SK-N-SH treated with all-trans-retinoic acid at 6 μM for 48 hours (cell line): ENCODE results near the gene PLA2G6.

ENCODE experiments used
- CREB5 ChIP-seq: fragments of 250-450 bp; sonication (Bioruptor Pico); IDR thresholded peaks from 2 replicates; pipeline ENCODE4 v1.5.1; 2020; ENCODE audit warnings: low read depth, mild to moderate bottlenecking, moderate library complexity
- CSDC2 ChIP-seq: fragments of 250-450 bp; sonication (Bioruptor Pico); IDR thresholded peaks from 2 replicates; pipeline ENCODE4 v1.5.0; 2020; ENCODE audit warnings: mild to moderate bottlenecking, moderate library complexity
- GLIS3 ChIP-seq: fragments of 250-450 bp; sonication (Bioruptor Pico); IDR thresholded peaks from 2 replicates; pipeline ENCODE4 v1.5.0; 2020; ENCODE audit warnings: mild to moderate bottlenecking, moderate library complexity
- PPARA ChIP-seq: fragments of 250-450 bp; sonication (Bioruptor Pico); IDR thresholded peaks from 2 replicates; pipeline ENCODE4 v1.5.0; 2020; ENCODE audit warnings: mild to moderate bottlenecking, borderline replicate concordance
- RARB ChIP-seq: fragments of 250-450 bp; sonication (Bioruptor Pico); IDR thresholded peaks from 2 replicates; pipeline ENCODE4 v1.8.0; 2021; ENCODE audit warnings: mild to moderate bottlenecking, moderate library complexity
- TOX ChIP-seq: fragments of 250-450 bp; sonication (Bioruptor Pico); IDR thresholded peaks from 2 replicates; pipeline ENCODE4 v1.8.0; 2021; ENCODE audit warnings: mild to moderate bottlenecking, moderate library complexity, borderline replicate concordance
- ZC3H10 ChIP-seq: fragments of 250-450 bp; sonication (Bioruptor Pico); IDR thresholded peaks from 2 replicates; pipeline ENCODE4 v1.5.1; 2021; ENCODE audit warnings: mild to moderate bottlenecking, moderate library complexity
- ZNF565 ChIP-seq: fragments of 450-650 bp; formaldehyde crosslinking; conservative IDR thresholded peaks from 2 replicates; pipeline ENCODE4 v1.5.0; 2020; ENCODE audit warnings: low read depth, mild to moderate bottlenecking, moderate library complexity
- ZNF8 ChIP-seq: fragments of 450-650 bp; formaldehyde crosslinking; IDR thresholded peaks from 2 replicates; pipeline ENCODE4 v1.5.0; 2020; ENCODE audit warnings: mild to moderate bottlenecking, moderate library complexity
- TF ChIP-seq, protein P1 (sequence below): fragments of 250-450 bp; sonication (Bioruptor Pico); IDR thresholded peaks from 2 replicates; pipeline ENCODE4 v1.8.0; 2020; ENCODE audit warnings: mild to moderate bottlenecking, moderate library complexity, borderline replicate concordance
- TF ChIP-seq, protein P2 (sequence below): fragments of 250-450 bp; sonication (Bioruptor Pico); IDR thresholded peaks from 2 replicates; pipeline ENCODE4 v1.5.1; 2021; ENCODE audit warnings: mild to moderate bottlenecking, moderate library complexity
- TF ChIP-seq, protein P3 (sequence below): fragments of 250-450 bp; sonication (Bioruptor Pico); IDR thresholded peaks from 2 replicates; pipeline ENCODE4 v1.8.0; 2021; ENCODE audit warnings: low read depth, mild to moderate bottlenecking, moderate library complexity, borderline replicate concordance

GRCh38 chr22:38104084-38104483, 77.5 kb downstream of the PLA2G6 start:
- TF ChIP-seq CSDC2 (CRISPR knock-in tag) (no peak), GLIS3 (CRISPR knock-in tag) (no peak), ZNF565 (CRISPR knock-in tag) (no peak), CREB5 (no peak), PPARA (no peak), TOX (CRISPR knock-in tag) (no peak), RARB (CRISPR knock-in tag) (no peak), ZC3H10 (no peak), ZNF8 (CRISPR knock-in tag) (no peak)
- TF ChIP-seq, protein P1, sequence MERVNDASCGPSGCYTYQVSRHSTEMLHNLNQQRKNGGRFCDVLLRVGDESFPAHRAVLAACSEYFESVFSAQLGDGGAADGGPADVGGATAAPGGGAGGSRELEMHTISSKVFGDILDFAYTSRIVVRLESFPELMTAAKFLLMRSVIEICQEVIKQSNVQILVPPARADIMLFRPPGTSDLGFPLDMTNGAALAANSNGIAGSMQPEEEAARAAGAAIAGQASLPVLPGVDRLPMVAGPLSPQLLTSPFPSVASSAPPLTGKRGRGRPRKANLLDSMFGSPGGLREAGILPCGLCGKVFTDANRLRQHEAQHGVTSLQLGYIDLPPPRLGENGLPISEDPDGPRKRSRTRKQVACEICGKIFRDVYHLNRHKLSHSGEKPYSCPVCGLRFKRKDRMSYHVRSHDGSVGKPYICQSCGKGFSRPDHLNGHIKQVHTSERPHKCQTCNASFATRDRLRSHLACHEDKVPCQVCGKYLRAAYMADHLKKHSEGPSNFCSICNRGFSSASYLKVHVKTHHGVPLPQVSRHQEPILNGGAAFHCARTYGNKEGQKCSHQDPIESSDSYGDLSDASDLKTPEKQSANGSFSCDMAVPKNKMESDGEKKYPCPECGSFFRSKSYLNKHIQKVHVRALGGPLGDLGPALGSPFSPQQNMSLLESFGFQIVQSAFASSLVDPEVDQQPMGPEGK (CRISPR knock-in tag): no peak
- TF ChIP-seq, protein P2, sequence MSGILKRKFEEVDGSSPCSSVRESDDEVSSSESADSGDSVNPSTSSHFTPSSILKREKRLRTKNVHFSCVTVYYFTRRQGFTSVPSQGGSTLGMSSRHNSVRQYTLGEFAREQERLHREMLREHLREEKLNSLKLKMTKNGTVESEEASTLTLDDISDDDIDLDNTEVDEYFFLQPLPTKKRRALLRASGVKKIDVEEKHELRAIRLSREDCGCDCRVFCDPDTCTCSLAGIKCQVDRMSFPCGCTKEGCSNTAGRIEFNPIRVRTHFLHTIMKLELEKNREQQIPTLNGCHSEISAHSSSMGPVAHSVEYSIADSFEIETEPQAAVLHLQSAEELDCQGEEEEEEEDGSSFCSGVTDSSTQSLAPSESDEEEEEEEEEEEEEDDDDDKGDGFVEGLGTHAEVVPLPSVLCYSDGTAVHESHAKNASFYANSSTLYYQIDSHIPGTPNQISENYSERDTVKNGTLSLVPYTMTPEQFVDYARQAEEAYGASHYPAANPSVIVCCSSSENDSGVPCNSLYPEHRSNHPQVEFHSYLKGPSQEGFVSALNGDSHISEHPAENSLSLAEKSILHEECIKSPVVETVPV (CRISPR knock-in tag): no peak
- TF ChIP-seq, protein P3, sequence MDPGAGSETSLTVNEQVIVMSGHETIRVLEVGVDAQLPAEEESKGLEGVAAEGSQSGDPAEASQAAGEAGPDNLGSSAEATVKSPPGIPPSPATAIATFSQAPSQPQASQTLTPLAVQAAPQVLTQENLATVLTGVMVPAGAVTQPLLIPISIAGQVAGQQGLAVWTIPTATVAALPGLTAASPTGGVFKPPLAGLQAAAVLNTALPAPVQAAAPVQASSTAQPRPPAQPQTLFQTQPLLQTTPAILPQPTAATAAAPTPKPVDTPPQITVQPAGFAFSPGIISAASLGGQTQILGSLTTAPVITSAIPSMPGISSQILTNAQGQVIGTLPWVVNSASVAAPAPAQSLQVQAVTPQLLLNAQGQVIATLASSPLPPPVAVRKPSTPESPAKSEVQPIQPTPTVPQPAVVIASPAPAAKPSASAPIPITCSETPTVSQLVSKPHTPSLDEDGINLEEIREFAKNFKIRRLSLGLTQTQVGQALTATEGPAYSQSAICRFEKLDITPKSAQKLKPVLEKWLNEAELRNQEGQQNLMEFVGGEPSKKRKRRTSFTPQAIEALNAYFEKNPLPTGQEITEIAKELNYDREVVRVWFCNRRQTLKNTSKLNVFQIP (CRISPR knock-in tag): no peak
